Right lung (tissue), 5 donors: ENCODE data around the gene B9D1. TPM values are rescaled to one million over a fixed set of nuclear protein-coding genes. Genes with fewer than 3 reads are reported as not detected.

Experiments used
- DNase-seq, 2 donors: peaks; one replicate each; pipeline ENCODE4 v3.0.0-alpha.2; 2013
- polyA plus RNA-seq, 5 donors: library from polyadenylated mRNA; unstranded; fragments of 120-200 nt; gene quantifications; one replicate each; pipeline versions ENCODE4 v1.2.1 to v1.2.3, GENCODE V29; 2013; ENCODE audit warnings: inconsistent platforms in 1 of 5, low replicate concordance in 1 of 5; ENCODE audit not compliant: insufficient read length in 5 of 5, insufficient read depth in 1 of 5

B9D1 gene
- polyA plus RNA-seq, 5 donors = 16.4 to 24.1 (median 22.1) TPM

DNA sequence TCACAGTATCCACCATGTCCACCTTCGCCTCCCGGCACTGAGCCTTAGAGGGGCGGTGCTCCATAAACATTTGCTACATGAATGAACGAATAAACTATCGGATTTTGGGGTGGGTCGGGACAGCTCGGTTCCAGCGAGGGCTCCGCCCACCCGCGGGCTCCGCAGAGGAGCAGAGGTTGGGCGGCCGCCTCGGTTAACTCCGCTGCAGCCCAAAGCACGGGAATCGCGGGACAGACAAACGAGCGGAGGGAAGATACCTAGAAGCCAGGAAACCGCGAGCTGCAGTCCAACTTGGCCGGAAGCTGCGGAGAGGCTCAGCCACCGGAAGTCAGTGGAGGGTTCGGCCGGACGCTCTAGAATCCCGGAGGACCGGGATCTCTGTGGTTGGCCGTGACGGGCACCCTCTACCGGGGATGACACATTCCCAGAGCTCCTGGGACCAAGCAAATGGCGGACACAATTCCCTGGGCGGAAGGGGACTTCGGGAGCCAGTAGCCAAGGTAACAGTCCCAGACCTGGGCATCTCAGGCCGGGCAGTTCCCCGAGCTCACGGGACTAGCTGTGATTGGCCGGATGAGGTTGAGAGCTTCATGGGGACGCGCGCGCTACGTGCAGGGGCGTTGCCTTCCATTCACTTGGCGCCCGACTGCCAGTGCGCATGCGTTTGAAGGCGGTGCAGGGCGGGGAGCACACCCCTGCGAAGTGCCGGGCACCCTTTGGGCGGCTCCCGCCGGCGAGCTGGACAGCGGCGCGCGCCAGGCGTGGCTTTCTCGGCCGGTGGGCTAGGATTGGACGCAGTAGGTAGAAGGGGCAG lies 15.3 kb upstream of the B9D1 start:
- DNase-seq = peak; percentile 99

DNA sequence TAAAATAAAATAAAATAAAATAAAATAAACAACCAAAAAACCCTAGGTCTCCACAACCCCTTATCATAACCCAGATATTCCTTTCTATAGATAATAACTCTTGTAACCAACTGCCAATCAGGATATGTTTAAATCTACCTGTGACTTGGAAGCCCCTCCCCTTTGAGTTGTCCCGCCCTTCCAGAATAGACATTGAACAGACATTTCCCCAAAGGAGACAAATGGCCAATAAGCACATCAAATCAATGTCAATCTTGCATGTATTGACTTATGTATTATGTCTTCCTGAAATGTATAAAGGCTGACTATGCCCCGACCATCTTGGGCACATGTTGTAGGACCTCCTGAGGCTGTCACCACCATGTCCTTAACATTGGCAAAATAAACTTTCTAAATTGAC lies 14.3 kb upstream of the B9D1 start:
- no peak for DNase-seq

DNA sequence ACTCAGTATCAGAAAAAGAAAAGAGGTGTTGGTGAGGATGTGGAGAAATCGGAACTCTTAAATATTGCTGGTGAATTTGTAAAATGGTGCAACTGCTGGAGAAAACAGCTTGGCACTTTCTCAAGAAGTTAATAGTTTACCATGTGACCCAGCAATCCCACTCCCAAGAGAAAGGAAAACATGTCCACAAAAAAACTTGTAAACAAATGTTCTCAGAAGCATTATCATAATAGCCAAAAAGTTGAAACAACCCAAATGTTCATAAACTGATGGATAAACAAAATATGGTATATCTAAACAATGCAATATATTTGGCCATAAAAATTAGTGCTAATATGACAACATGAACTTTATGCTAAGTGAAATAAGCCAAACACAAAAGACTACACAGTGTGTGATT lies 13.2 kb upstream of the B9D1 start:
- DNase-seq = peak; percentile 73 to 83

DNA sequence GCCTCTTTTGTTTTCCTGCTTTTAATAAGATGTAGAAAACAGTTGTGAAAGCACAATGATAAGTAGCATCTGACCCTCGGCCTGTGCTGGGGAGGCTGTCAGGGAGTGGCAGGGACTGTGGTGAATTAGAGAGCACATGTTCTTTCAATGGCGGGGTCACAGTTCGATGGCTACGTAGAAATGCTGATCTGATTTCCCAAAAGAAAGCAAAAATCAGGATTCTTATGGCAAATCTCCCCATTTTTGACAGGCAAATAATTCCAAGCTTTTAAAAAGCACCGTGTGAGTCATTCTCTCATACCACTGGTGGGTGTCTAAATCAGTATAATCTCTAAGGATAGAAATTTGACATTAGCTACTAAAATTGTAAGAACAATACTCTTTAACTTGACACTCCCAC lies 11.6 kb upstream of the B9D1 start:
- DNase-seq = no peak

DNA sequence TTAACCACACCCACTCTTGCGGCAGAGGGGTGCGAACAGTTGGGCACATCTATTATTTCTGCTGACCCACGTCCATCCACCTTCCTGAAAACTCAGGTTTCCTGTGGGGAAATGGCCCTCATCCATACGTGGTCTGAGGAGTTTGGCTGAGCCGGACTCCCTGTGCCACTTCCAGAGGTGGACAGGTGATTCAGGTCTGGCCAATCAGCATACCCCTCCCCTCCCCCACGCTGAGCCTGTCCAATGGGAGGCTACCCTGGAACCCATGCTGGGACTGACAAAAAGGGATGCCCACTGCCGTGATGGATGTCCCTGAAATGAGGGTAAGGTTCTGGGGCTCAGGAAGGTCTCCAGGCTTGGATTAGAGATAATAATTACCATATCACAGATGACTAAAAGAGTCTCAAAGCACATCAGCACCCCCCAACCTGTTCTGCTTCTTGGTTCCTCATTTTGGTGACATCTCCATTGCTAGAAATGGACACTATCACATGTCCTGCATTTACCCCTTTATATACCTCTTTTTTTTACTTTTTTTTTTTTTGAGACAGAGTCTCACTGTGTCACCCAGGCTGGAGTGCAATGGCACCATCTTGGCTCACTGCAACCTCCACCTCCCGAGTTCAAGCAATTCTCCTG lies 10.5 kb upstream of the B9D1 start:
- no peak for DNase-seq

DNA sequence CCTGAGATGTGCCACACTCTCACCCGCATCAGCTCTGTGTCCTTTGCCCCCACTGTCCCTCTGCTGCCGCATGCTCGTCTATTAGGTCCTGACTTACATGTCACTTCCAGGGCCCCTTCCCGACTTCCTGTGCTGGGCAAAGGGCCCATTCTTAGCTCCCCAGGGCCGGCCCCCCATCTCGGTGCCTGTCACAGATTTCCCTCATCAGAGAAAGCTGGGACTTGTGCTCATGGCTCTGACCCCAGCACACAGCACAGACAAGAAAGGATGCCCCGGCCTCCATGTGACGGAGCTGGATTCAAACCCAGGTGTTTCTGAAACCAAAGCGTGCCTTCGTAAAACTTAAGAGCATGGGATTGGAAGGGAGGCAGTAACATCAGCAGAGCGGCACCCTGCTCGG lies 9.9 kb upstream of the B9D1 start:
- no peak for DNase-seq

DNA sequence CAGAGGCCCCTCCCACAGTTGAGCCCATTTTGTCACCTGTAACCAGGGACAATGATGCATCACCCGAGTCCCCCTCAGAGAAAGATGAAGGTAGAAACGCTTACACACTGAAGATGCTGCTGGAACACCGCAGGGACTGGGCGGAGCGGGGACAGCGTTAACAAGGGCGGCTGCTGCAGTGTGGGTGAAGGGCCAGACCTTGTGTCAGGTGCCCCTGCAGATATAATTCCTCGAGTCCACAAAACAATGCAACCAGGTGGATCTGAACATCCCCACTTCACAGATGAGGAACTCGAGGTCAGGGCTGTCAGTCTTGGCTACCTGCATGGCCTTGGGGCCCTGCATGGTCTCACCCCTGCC lies 9.5 kb upstream of the B9D1 start:
- no peak for DNase-seq

DNA sequence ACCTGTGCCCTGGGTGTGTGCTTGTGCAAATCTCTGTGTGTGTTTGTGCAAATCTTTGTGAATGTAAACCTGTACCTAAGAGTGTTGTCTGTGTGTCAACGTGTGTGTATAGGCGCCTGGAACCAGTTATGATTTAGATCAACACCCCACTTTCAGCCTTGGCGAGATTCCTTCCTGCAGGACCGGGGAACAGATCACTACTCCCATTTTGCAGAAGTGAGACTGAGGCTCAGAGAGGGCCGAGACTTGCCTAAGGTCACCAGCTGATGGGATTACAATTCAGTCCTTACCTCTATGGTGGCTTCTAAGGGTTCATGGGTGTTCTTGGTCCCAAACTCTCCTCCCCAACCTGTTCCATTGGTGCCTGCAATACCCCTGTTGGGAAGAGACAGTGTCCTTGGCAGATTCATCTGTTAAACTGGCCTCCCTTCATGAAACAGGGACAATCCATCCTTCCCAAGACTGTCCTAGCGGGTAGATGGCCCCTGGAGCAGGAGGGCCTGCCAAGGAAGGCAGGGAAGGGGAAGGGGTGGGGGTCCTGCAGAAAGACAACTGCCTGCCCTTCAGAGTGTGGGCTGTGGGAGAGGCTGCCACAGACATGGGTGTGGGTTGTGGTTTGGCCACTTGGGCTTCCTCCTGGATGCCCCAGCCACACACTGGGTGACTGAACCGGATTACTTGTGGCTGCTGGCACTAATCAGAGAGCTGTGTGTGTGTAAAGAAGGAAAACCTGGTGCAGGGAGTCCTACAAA lies 8.9 kb upstream of the B9D1 start:
- no peak for DNase-seq

DNA sequence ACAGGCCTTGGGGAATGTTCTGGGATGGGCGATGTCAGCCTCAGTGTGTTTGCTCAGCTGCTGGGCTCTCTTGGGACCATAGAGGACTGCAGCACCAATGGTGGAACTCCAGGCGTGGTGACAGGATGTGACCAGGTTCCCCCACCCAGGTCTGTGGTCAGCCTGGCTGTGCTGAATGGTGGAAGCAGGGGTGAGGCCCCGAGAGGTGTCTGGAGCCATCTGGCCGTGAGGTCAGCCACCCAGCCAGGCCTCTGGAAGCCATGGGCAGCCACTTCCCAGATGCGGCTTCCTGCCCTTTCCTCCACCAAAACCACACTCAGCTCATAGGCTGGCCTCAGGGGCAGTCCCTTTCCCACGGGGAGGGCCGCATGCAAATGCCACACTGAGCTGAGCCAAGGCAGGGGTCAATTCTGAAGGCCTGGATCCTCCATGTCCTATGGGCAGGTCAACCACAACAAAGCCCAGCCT lies 8.0 kb upstream of the B9D1 start:
- DNase-seq = no peak

DNA sequence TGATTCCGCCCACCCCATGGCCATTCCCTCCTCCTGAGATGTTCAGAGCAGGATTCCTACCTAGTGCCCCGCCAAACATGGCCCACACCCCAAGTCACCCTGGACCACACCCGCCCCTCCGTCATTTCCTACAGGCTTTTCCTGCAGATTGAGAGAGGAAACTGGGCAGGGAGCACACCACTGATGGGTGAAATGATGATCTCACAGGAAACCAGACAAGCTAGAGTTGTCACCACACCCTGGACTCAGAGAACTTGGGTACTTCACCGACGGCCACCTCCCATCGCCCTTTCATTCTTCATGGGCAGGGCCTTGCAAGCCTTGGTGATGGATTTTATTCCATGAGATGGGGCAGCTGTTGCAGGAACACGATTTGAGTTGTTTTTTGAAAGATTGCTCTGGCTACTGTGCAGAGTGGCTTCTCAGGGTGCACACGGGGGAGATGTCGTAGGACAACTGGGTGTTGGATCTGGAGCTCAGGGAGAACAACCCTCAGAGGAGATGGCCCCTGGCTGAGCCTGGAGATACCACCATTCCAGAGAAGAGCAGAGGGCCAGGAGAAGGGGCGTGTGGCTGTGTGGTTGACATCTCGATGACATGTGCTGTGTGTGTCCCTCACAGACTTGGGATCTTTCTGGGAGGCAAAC lies 7.4 kb upstream of the B9D1 start:
- no peak for DNase-seq

DNA sequence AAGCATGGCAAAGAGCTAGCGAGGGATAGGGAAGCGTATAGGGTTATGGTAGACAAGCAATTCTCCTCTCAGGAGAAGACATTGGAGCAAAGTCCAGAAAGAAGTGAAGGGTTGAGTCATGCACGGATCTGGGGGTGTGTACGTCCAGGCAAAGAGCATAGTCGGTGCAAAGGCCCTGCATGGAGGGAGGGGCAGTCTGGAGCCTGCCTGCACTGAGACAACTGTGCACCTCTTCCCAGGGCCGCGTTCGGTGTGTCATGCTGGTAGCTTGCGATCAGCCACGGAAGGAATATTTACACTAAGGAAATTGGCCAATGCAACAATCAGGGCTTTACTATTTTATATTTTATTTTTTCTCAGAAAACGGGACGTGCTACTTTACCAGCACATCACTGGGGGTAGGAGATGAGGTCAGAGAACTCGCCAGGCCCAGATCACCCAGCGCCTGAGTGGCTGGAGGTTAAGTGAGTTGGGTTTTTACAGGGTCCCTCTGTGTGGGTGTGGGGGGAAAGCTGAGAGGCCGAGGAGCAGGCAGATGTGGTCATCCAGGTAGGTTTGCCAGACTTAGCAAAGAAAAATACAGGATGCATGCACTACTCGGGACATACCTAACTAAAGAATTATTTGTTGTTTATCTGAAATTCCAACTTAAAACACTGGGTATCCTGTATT lies 6.7 kb upstream of the B9D1 start:
- DNase-seq = no peak

DNA sequence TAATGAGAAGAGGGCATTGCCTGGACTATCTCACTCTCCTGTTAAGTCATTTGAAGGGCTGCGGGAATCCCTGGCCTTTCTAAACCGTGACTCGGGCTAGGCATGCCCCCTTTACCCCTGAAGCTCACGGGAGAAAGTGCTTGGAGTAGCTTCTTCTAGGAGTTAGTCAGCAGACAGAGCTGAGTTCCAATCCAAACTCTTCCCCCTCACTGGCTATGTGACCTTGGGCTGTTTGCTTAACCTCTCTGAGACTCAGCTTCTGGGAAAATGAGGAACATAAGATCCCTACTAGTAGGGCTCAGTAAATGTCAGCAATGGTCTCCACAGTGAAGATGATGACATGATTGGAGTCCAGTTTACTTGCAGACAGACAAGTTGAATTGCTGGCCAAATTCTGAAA lies 5.7 kb upstream of the B9D1 start:
- DNase-seq = no peak

DNA sequence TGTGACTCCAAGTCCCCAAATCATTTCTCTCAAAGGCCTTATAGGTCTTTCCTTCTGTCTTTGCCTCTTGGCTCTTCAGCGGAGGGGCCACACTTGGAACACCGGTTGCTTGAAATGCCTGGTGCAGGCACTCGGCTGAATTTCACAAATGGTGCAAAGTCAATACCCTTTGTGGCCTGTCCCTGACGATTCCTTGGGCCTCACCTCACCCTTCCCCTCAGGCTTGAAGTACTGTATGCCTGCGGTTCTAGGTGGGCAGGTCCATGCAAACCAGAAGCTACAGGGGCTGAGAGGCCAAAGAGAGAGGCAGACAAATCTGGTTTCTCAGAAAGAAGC lies 4.1 kb upstream of the B9D1 start:
- DNase-seq = no peak

DNA sequence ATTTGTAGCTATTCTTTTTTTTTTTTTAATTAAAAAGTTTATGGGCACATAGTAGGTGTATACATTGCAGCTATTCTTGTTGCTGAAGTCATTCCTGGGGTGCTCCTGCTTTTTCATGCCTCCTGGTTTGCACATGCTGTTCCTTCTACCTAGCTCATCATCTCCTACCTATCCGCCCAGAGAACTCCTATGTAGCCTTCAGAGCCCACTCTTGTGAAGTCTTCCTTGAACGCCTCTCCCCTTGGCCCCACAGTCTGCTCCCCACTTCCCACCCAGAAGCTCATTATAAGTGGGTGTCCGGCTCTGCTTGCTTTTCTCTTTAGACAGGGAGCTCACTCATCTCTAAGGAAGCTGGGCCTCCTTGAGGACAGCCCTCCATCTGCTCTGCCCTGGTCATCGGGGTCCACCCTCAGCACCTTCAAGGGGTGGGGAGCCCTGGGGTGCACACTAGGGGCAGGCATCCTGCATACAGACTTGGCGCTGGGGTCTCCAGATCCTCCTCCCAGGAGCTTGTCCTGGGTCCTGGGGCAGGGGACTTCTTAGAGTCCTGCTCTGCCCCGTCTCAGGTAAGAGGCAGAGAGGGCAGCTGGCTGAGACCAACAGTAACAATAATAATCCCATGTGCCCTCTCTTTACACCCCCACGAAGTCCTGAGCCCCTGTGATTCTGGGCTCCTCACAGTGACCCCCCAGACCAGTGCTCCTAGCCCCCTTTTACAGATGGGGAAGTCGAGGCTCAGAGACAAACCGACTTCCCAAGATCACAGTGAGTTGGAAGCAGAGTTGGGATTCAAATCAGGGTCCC lies 3.5 kb upstream of the B9D1 start:
- no peak for DNase-seq

DNA sequence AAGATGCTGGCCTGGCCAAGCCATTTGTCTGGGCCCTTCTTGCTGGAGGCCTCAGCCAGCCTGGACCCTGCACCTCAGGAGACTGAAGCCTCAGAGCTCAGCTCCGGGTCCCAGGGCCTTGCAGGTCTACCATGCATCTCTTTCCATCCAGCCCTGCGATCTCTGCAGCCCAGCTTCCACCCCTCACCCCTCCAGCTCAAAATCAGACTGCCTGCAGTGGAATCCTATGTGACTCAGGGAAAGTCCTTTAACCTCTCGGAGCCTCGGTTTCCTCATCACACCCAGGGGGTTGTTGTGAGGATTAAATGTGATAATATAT lies 2.9 kb upstream of the B9D1 start:
- DNase-seq = no peak

DNA sequence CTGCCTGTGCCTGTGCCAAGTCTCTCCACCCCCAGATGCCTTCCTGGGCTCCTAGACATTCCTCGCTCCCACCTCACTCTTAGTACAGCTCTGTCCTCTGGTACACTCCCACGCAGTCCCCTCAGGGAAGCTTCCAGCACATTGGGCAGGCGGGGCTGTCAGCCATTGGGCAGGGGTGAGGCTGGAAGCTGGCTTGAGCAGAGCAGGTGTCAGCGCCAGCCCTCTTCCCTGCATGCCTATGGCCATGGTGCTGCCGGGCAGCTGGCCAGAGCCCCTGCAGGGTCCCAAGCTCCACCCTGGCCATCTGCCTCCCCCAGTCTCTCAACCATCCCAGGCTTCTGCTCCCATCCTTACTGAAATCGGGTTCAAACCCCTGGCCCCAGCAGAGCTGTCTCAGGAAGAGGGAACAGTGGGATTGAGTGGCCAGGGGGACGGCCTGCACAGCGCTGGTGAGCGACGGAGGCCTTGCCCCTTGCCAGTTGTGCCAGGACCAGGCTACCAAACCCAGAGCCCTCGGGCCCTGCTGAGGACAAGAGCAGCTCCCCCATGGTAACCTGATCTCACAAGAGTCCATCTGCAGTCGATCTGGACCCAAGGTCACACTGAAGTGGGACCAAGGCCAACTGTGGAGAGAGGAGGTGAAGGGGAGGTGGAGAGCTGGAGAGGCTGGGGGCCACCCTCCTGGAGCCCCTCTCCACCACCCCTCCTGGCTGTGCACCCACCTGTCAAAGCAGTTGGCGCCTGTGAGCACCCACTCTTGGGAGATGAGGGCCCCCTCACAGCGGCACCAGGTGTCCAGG lies 2.4 kb upstream of the B9D1 start:
- DNase-seq = no peak

DNA sequence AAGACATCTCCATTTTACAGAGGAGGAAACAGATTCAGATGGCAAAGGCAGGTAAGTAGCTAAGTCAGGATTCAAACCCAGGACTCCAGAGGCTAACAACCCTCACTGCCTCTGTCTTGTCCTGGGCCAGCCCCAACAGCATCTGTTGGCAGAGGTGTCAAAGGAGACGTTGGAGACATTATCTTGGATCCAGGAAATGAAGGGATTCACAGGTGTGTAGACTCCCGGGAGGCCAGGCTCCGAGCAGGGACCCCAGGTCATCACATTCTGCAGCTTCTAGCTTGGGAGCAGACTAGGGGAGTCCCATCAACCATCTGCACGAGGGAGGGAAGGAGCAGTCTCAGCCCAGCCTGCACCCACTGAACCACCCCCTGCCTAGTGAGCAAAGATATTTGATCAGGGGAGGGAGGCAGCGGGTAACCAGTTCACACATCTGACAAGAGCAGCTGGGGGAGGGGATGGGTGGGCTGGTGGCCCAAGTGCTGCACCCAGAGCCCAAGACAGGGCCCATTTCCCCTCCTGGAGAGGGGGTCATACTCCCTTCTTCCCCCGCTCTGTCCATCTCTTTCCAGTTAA lies 1.0 kb upstream of the B9D1 start:
- no peak for DNase-seq

DNA sequence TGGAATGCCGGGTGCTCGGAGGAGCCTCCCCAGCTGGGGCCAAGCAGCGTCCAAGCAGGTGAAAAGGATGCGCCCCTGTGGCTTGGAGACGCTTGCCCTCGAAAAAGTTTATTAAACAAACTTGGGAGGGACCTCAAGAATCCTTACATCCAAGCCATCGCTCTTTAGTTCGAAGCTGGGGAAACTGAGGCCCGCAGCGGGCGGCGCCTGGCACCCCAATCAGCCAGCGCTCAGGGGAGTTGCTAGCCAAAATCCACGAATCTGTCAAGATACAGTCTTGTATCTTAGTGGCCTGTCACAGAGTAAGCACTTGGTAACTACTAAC lies 553 bp upstream of the B9D1 start:
- DNase-seq = no peak

DNA sequence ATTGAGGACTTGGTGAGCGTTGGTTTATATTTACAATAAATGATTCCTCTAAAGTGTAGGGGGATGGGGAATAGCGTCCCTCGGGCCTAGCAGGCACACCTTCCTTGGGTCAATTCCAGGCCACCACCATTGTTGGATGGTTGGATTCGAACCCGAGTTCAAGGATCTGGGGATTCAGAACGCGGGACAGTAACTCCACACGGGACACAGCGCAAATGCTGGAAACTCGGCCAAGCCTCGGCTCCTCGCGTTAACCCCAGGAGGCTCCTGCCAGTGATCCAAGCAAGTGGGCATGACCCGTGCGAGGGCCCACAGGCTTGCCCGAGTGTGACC lies 613 bp downstream of the B9D1 start:
- no peak for DNase-seq

DNA sequence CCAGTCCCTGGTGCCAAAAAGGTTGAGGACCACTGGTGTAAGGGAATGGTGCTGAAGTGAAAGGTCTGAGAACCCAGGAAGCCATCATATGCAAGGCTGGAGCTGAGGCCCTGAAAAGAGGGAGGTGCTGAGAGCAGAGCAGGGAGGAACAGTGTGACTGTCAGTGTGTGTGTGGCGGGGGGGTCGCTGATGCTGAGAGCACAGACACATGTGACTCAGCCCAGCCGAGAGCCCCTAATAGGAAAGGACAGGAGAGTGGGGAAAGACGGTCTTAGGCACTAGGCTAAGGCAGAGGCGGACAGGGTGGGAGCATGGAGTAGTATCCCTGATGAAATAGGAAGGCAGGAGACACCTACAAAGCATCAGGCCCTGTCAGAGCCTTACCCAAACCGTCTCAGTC lies 1.2 kb downstream of the B9D1 start:
- DNase-seq = no peak
